ENCODE data around the gene ROBO2. TPM values are rescaled to one million over a fixed set of nuclear protein-coding genes. Genes with fewer than 3 reads are reported as not detected.

The ROBO2 gene
- polyA plus RNA-seq, 2 of the 4 experiments (the other 2 are of a cell fraction) = 0.04 TPM; not detected in 1

- ATAC-seq (no peak), FAIRE-seq (no peak), DNase-seq (ENCODE audit: low read depth in 1 of 2, low spot score in 1 of 2) (no peak)
- no peak overlapping the region for H3K4me2 ChIP-seq
- no peak overlapping the region for H3K4me3 ChIP-seq
- H3K27ac ChIP-seq = no peak overlapping the region
- ChIA-PET POLR2A (no interaction called here), CTCF (no interaction called here)
- 20% methylated on average over 4 of the region's 4 CpGs for WGBS (ENCODE audit: missing lambda C conversion rate)
- no peaks in the 10 kb centered on the region for H3K9me3 ChIP-seq
- TF ChIP-seq MAFK (IDR thresholded peaks at IDR 0.05; ENCODE audit: partially characterized antibody) (no peak), ZC3H11A (IDR thresholded peaks at IDR 0.05) (no peak), TP53 (CRISPR knock-in tag; IDR thresholded peaks at IDR 0.05) (no peak), POLR2A (IDR thresholded peaks at IDR 0.05; ENCODE audit: low read length) (no peak), HES2 (IDR thresholded peaks at IDR 0.05) (no peak), RNF2 (IDR thresholded peaks at IDR 0.05; ENCODE audit: borderline replicate concordance, low read depth) (no peak), ESRRA (IDR thresholded peaks at IDR 0.05; ENCODE audit: borderline replicate concordance, low read length) (no peak), KDM5A (IDR thresholded peaks at IDR 0.05) (no peak), GATA3 (IDR thresholded peaks at IDR 0.05; ENCODE audit: borderline replicate concordance) (no peak), NR3C1 (IDR thresholded peaks at IDR 0.05) (no peak), ZNF302 (CRISPR knock-in tag; IDR thresholded peaks at IDR 0.05) (no peak), JUN (IDR thresholded peaks at IDR 0.05) (no peak), MAZ (IDR thresholded peaks at IDR 0.05; ENCODE audit: borderline replicate concordance, low read depth, low read length) (no peak), FOSL2 (IDR thresholded peaks at IDR 0.05) (no peak), FOSL2 (CRISPR knock-in tag; IDR thresholded peaks at IDR 0.05) (no peak), KDM1A (IDR thresholded peaks at IDR 0.05; ENCODE audit: low read depth) (no peak)
- TF ChIP-seq, protein P1, sequence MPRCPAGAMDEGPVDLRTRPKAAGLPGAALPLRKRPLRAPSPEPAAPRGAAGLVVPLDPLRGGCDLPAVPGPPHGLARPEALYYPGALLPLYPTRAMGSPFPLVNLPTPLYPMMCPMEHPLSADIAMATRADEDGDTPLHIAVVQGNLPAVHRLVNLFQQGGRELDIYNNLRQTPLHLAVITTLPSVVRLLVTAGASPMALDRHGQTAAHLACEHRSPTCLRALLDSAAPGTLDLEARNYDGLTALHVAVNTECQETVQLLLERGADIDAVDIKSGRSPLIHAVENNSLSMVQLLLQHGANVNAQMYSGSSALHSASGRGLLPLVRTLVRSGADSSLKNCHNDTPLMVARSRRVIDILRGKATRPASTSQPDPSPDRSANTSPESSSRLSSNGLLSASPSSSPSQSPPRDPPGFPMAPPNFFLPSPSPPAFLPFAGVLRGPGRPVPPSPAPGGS (IDR thresholded peaks at IDR 0.05) = no peak
- TF ChIP-seq, protein P2, sequence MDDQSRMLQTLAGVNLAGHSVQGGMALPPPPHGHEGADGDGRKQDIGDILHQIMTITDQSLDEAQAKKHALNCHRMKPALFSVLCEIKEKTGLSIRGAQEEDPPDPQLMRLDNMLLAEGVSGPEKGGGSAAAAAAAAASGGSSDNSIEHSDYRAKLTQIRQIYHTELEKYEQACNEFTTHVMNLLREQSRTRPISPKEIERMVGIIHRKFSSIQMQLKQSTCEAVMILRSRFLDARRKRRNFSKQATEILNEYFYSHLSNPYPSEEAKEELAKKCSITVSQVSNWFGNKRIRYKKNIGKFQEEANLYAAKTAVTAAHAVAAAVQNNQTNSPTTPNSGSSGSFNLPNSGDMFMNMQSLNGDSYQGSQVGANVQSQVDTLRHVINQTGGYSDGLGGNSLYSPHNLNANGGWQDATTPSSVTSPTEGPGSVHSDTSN (IDR thresholded peaks at IDR 0.05) = no peak
- no peaks in the 10 kb centered on the region for H3K4me1 ChIP-seq
Measured at GRCh38 chr3:77586216-77586615, 546.3 kb downstream of the ROBO2 start.

GRCh38 chr3:77588863-77589262 is 549.0 kb downstream of the ROBO2 start:
- FAIRE-seq (no peak), ATAC-seq (no peak), DNase-seq (ENCODE audit: low read depth in 1 of 2, low spot score in 1 of 2) (no peak)
- ChIA-PET POLR2A (no interaction called here), CTCF (no interaction called here)
- no peak for TF ChIP-seq ATOH8 (CRISPR knock-in tag; IDR thresholded peaks at IDR 0.05; ENCODE audit: low read depth)
- no peak overlapping the region for H3K4me2 ChIP-seq
- 5% methylated on average over 3 of the region's 3 CpGs for WGBS (ENCODE audit: missing lambda C conversion rate)
- no peak overlapping the region for H3K4me3 ChIP-seq
- H3K4me1 ChIP-seq = no peaks in the 10 kb centered on the region
- H3K27ac ChIP-seq = no peak overlapping the region
- H3K9me3 ChIP-seq = no peaks in the 10 kb centered on the region

DNA sequence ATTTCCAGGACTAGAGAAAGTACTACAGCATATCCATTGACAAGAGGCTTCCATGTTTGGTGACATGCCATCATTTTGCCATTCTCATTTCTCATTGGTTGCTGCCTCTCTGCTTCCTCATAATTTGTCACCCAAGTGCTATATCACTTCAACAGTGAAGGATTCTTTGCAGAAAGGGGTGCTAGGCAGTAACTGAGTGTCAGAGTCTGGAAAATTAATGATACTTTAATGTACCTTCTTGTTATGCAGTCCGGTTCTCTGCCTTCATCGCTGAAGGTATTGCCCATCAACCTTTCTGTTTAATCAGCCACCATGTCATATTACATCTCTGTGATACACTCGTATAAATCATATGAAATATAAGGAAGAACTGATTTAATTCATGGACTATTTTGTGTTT is 550.3 kb downstream of the ROBO2 start:
- CTCF ChIA-PET = no interaction called here
- FAIRE-seq (no peak), DNase-seq (ENCODE audit: low read depth in 1 of 2, low spot score in 1 of 2) (no peak), ATAC-seq (no peak)
- no peaks in the 10 kb centered on the region for H3K4me1 ChIP-seq
- H3K9me3 ChIP-seq = no peaks in the 10 kb centered on the region
- POLR2A ChIA-PET = no interaction called here
- H3K27ac ChIP-seq = no peak overlapping the region
- 19% methylated on average over 3 of the region's 3 CpGs for WGBS (ENCODE audit: missing lambda C conversion rate)
- TF ChIP-seq ATOH8 (CRISPR knock-in tag; IDR thresholded peaks at IDR 0.05; ENCODE audit: low read depth) = no peak
- TF ChIP-seq FOSL2 (IDR thresholded peaks at IDR 0.05) = no peak
- TF ChIP-seq FOSL2 (CRISPR knock-in tag; IDR thresholded peaks at IDR 0.05) = no peak
- TF ChIP-seq FOSB (CRISPR knock-in tag; IDR thresholded peaks at IDR 0.05) = no peak
- no peak for TF ChIP-seq MYC (IDR thresholded peaks at IDR 0.05; ENCODE audit: borderline replicate concordance, low read length)
- TF ChIP-seq ZSCAN20 (CRISPR knock-in tag; IDR thresholded peaks at IDR 0.05) = no peak
- no peak for TF ChIP-seq SREBF2 (IDR thresholded peaks at IDR 0.05)
- no peak for TF ChIP-seq RNF2 (IDR thresholded peaks at IDR 0.05; ENCODE audit: borderline replicate concordance, low read depth)
- TF ChIP-seq NPAS2 (CRISPR knock-in tag; IDR thresholded peaks at IDR 0.05; ENCODE audit: borderline replicate concordance) = no peak
- no peak for TF ChIP-seq HOXA7 (CRISPR knock-in tag; IDR thresholded peaks at IDR 0.05)
- no peak for TF ChIP-seq NFE2L2 (conservative IDR thresholded peaks at IDR 0.05; ENCODE audit: low read length)
- TF ChIP-seq REST (IDR thresholded peaks at IDR 0.05) = no peak
- no peak for TF ChIP-seq MAFK (IDR thresholded peaks at IDR 0.05; ENCODE audit: partially characterized antibody)
- H3K4me2 ChIP-seq = no peak overlapping the region
- H3K4me3 ChIP-seq = no peak overlapping the region
